ENCODE data around the gene RAB8B.

- TF ChIP-seq CTCF (IDR thresholded peaks at IDR 0.05) (no peak), ZFX (IDR thresholded peaks at IDR 0.05; ENCODE audit: borderline replicate concordance) (no peak)
These were observed 105.9 kb downstream of the RAB8B start for GRCh38 chr15:63295341-63295740.

Data from 22Rv1 (cell line).